ENCODE data around the gene DNAJC15. TPM values are rescaled to one million over a fixed set of nuclear protein-coding genes. Genes with fewer than 3 reads are reported as not detected.
A peak's percentile ranks its signal among the peaks of the same experiment; 100 is the strongest.
"Not testable (repeated sequence)": the region's sequence is repeated elsewhere in the genome, so short reads cannot be mapped to it uniquely, and the experiment has no call there.

The DNAJC15 gene
- total and polyA plus RNA-seq, 2 donors (not counting 1 experiment from before 2014, with no cell fraction given), result 18.5 to 34.6 TPM

DNA sequence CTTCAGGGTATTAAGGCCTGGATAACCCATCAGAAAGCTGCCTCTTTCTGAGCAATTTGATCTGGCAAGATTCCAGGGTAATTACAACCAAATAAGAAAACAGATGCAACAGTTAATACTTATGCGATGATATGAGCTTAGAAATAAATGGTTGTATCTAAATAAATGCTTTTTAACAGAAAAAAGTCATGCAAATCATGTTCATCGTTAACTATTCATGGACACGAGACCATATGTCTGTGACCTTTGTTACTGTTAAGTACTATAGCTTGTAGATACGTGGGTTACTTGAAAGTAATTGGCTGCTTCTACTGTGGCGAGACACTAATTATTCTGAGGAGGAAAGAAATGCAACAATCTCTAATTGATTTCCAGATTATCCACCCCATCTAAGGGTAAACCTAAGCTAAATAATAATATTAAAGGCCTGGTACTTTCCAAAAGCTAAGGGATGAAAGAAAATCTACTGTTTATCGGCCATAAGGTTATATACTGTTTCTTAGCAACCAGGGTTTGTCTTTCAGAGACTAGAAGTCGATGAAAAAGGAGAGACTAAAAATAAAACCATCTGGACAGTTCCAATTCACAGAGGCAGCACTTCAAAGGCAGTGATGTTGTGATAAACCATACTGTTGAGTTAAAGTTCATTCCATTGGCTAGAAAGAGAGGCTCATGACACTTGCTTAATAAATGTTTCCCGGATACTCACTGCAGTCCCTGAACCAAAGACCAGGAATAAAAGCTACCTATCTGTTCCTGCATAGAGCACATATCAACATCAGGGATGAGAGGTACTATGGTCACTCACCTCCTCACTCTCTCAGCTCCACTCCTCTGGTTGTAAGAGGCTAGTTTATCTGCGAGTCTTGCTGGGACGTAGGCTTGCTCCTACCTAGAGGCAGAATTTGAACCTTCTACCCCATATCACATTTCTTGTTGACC, 32.8 kb upstream of the DNAJC15 start:
- Histone ChIP-seq H3K27me3 (ENCODE audit: control insufficient read depth, insufficient read depth, low read length) (no peaks in the 10 kb centered on the region), H4K20me1 (ENCODE audit: control insufficient read depth, extremely low read depth, insufficient read depth, low read length) (no peaks in the 10 kb centered on the region), H3K27ac (ENCODE audit: insufficient read depth, low read length) (peak overlapping the region; percentile 35), H3K4me1 (ENCODE audit: control insufficient read depth, extremely low read depth, insufficient read depth, low read length) (peaks cover 6% of the 10 kb centered on the region), H2AFZ (ENCODE audit: low read length) (no peak overlapping the region), H3K4me3 (replicated peaks in 1 of 4; ENCODE audit: control extremely low read depth in 1 of 4, insufficient read depth in 1 of 4, low read depth in 3 of 4, low read length in 4 of 4) (peak overlapping the region in 1 of 4 experiments; percentile 8), H3K36me3 (ENCODE audit: control insufficient read depth, insufficient read depth, low read length) (no peaks in the 10 kb centered on the region), H3K9me3 (ENCODE audit: control insufficient read depth, insufficient read depth, low read depth, low read length) (no peaks in the 10 kb centered on the region), H3K4me2 (ENCODE audit: extremely low read depth, insufficient read depth, low read length) (peak overlapping the region; percentile 52), H3K9ac (ENCODE audit: insufficient read depth, low read length) (peak overlapping the region; percentile 4), H3K79me2 (ENCODE audit: control insufficient read depth, insufficient read depth, low read length) (no peaks in the 10 kb centered on the region)
- DNase-seq (ENCODE audit: low read depth in 2 of 2), result peak in 1 of 2 donors; percentile 57
- TF ChIP-seq CTCF (conservative IDR thresholded peaks at IDR 0.05 in 1 of 2, IDR thresholded peaks at IDR 0.05 in 1 of 2; ENCODE audit: low read depth in 1 of 2, low read length in 2 of 2) (no peak), EZH2 (IDR thresholded peaks at IDR 0.05; ENCODE audit: low read length, missing control alignments) (no peak)

GRCh38 chr13:42991233-42991897, 32.0 kb upstream of the DNAJC15 start:
- not testable (repeated sequence) for H4K20me1 ChIP-seq (ENCODE audit: control insufficient read depth, extremely low read depth, insufficient read depth, low read length); H3K79me2 ChIP-seq (ENCODE audit: control insufficient read depth, insufficient read depth, low read length); DNase-seq (ENCODE audit: low read depth in 2 of 2); H3K4me1 ChIP-seq (ENCODE audit: control insufficient read depth, extremely low read depth, insufficient read depth, low read length); H3K9me3 ChIP-seq (ENCODE audit: control insufficient read depth, insufficient read depth, low read depth, low read length); H3K36me3 ChIP-seq (ENCODE audit: control insufficient read depth, insufficient read depth, low read length); H3K27me3 ChIP-seq (ENCODE audit: control insufficient read depth, insufficient read depth, low read length)
- Histone ChIP-seq H2AFZ (ENCODE audit: low read length) (peak overlapping the region; percentile 58), H3K9ac (ENCODE audit: insufficient read depth, low read length) (peak overlapping the region; percentile 85), H3K27ac (ENCODE audit: insufficient read depth, low read length) (peak overlapping the region; percentile 80), H3K4me3 (replicated peaks in 1 of 4; ENCODE audit: control extremely low read depth in 1 of 4, insufficient read depth in 1 of 4, low read depth in 3 of 4, low read length in 4 of 4) (peak overlapping the region; percentile 58 to 74 (median 67)), H3K4me2 (ENCODE audit: extremely low read depth, insufficient read depth, low read length) (peak overlapping the region; percentile 89)

DNA sequence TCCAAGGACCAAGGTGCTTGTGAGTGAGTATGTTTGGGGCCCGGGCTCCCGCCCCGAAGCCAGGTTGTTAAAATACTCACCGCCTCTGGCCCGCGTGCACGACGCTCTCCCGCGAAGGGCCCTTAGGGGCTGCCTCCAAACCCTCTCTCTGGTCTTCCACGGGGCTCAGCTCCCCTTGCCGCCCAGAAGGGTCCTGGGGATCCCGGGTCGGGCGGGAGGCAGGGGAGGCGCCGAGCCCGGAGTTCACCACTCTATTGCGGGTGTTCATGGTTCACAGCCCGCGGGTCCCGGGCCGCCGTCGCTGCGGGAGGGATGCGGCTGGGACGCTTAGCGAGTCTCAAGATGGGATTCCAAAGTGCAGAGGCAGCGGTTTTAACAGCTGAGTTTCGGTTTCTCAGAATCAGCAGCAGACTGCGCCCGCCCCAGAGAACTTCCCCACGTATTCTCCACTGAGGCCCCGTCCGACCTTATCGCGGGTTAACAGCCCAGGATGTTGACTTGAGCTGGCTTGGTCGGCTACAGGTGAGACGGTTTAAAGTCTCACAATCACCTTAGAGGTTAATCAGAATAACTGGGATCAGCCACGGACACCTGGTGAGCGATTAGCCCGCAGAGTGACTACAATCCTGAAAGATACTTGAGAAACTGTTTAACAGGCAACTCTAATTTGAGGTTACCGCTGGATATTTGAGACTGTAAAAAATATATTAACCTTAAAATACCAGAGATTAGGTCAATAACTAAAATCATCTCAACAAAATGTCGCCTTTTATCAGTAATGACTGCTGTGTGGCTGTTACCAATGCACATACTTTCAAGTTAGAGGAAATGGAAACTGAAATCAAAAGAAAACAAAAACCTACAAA, 31.3 kb upstream of the DNAJC15 start, which contains the start of gene EPSTI1:
Gene EPSTI1, minus strand, starts transcription at position 344 of the 866 bp plus-strand sequence. Its CDS starts 76 bp downstream, at position 268.
- Histone ChIP-seq H3K4me1 (ENCODE audit: control insufficient read depth, extremely low read depth, insufficient read depth, low read length) (peaks cover 8% of the 10 kb centered on the region), H3K9ac (ENCODE audit: insufficient read depth, low read length) (peak within 1 kb of the TSS; percentile 85), H3K4me3 (replicated peaks in 1 of 4; ENCODE audit: control extremely low read depth in 1 of 4, insufficient read depth in 1 of 4, low read depth in 3 of 4, low read length in 4 of 4) (peak within 1 kb of the TSS; percentile 58 to 74 (median 67)), H4K20me1 (ENCODE audit: control insufficient read depth, extremely low read depth, insufficient read depth, low read length) (no peaks in the 10 kb centered on the region), H3K36me3 (ENCODE audit: control insufficient read depth, insufficient read depth, low read length) (no peaks in the 10 kb centered on the region), H3K27me3 (ENCODE audit: control insufficient read depth, insufficient read depth, low read length) (no peaks in the 10 kb centered on the region), H3K79me2 (ENCODE audit: control insufficient read depth, insufficient read depth, low read length) (no peaks in the 10 kb centered on the region), H3K9me3 (ENCODE audit: control insufficient read depth, insufficient read depth, low read depth, low read length) (no peaks in the 10 kb centered on the region), H2AFZ (ENCODE audit: low read length) (peak within 1 kb of the TSS; percentile 58), H3K4me2 (ENCODE audit: extremely low read depth, insufficient read depth, low read length) (peak within 1 kb of the TSS; percentile 89), H3K27ac (ENCODE audit: insufficient read depth, low read length) (peak within 1 kb of the TSS; percentile 80)
- no peak for TF ChIP-seq EZH2 (IDR thresholded peaks at IDR 0.05; ENCODE audit: low read length, missing control alignments)
- no peak for TF ChIP-seq CTCF (conservative IDR thresholded peaks at IDR 0.05 in 1 of 2, IDR thresholded peaks at IDR 0.05 in 1 of 2; ENCODE audit: low read depth in 1 of 2, low read length in 2 of 2)
- peak; percentile 68 to 76 for DNase-seq (ENCODE audit: low read depth in 2 of 2)

Measured in fibroblast of lung (primary cell).